Measurements from ENCODE around the gene CHN2.

DNA sequence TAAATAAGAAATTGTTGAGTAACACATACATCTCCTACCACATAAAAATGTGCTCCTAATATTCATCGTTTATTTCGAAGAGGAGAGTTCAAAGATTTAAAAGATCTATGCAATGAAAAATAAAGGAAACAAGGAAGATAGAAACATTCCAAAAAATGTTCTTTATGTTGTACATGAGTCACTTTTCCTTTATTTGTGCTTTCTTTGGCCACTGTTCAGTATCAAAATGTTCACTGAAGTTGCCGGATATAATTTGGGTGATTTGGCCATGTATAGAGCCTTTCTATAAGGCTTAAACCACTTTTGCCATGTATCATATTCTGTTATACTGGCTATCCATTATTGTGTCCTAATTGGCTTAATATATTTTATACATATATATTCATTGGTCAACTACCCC, 306.1 kb downstream of the CHN2 start:
- TF ChIP-seq, protein P1, sequence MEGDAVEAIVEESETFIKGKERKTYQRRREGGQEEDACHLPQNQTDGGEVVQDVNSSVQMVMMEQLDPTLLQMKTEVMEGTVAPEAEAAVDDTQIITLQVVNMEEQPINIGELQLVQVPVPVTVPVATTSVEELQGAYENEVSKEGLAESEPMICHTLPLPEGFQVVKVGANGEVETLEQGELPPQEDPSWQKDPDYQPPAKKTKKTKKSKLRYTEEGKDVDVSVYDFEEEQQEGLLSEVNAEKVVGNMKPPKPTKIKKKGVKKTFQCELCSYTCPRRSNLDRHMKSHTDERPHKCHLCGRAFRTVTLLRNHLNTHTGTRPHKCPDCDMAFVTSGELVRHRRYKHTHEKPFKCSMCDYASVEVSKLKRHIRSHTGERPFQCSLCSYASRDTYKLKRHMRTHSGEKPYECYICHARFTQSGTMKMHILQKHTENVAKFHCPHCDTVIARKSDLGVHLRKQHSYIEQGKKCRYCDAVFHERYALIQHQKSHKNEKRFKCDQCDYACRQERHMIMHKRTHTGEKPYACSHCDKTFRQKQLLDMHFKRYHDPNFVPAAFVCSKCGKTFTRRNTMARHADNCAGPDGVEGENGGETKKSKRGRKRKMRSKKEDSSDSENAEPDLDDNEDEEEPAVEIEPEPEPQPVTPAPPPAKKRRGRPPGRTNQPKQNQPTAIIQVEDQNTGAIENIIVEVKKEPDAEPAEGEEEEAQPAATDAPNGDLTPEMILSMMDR (IDR thresholded peaks at IDR 0.05; ENCODE audit: low read depth, low read length) = no peak
- TF ChIP-seq MAX (IDR thresholded peaks at IDR 0.05; ENCODE audit: low read depth, low read length) (no peak), POLR2A (IDR thresholded peaks at IDR 0.05; ENCODE audit: extremely low read depth, insufficient read length) (no peak), MYC (IDR thresholded peaks at IDR 0.05; ENCODE audit: low read depth, low read length) (no peak)
